Upper lobe of left lung (tissue), 6 donors: ENCODE measurements around the gene TUBB3. TPM values are rescaled to one million over a fixed set of nuclear protein-coding genes. Genes with fewer than 3 reads are reported as not detected.
A peak's percentile ranks its signal among the peaks of the same experiment; 100 is the strongest.

Source experiments
- ATAC-seq, 2 donors: fragments of 200-7000 bp; cut with Tn5 transposase; one replicate each; pipeline ENCODE4 v1.9.1; 2022; ENCODE audit warnings: mild to moderate bottlenecking in 2 of 2, moderate library complexity in 2 of 2; ENCODE audit not compliant: low FRiP score in 2 of 2
- DNase-seq, 2 donors: peaks; one replicate each; pipeline ENCODE4 v3.0.0-alpha.2; 2019 to 2020
- H3K27ac ChIP-seq, 4 donors: fragments of 200-600 bp; sonication (generic); one replicate each; pipeline ENCODE4 v1.5.1; 2016 to 2019
- H3K27me3 ChIP-seq, 4 donors: fragments of 200-600 bp; sonication (generic); one replicate each; pipeline ENCODE4 v1.5.1; 2017 to 2019
- H3K36me3 ChIP-seq, 4 donors: fragments of 200-600 bp; sonication (generic); one replicate each; pipeline ENCODE4 v1.5.1; 2016 to 2019
- H3K4me1 ChIP-seq, 4 donors: fragments of 200-600 bp; sonication (generic); one replicate each; pipeline ENCODE4 v1.5.1; 2018 to 2019
- H3K4me3 ChIP-seq, 4 donors: fragments of 200-600 bp; sonication (generic); one replicate each; pipeline ENCODE4 v1.5.1; 2017 to 2019; ENCODE audit warnings: mild to moderate bottlenecking in 2 of 4, moderate library complexity in 1 of 4
- H3K9me3 ChIP-seq, 4 donors: fragments of 200-600 bp; sonication (generic); one replicate each; pipeline ENCODE4 v1.5.1; 2018 to 2019
- EP300 ChIP-seq, 4 donors: sonication (generic); formaldehyde crosslinking; IDR thresholded peaks; one replicate each; pipeline ENCODE4 v1.5.1; 2017; ENCODE audit warnings: antibody characterized with exemption in 4 of 4, control low read depth in 2 of 4
- POLR2A ChIP-seq, 4 donors: fragments of 450-650 bp; IDR thresholded peaks; one replicate each; pipeline ENCODE4 v1.5.1; 2016 to 2017; ENCODE audit warnings: antibody characterized with exemption in 4 of 4, mild to moderate bottlenecking in 2 of 4
- POLR2AphosphoS5 ChIP-seq, 2 donors: sonication (generic); formaldehyde crosslinking; IDR thresholded peaks; one replicate each; pipeline ENCODE4 v1.5.1; 2017; ENCODE audit warnings: antibody characterized with exemption in 2 of 2
- WGBS, 2 donors: methylation state at CpG; one replicate each; pipeline ENCODE4 v1.1.5; 2017 to 2018; 5-methylcytosine and 5-hydroxymethylcytosine counted together
- total RNA-seq, 6 donors: library from RNA; depleted of rRNA in 4 of 6; stranded (reverse); fragments of >200 nt in 4 of 6; gene quantifications; one replicate each; pipeline versions ENCODE4 v1.1.0 to v1.2.1, GENCODE V29; 2016 to 2021
- TF ChIP-seq, protein P1 (sequence below), 6 experiments: fragments of 450-650 bp in 4 of 6; fragments of 200-600 bp in 2 of 6; sonication (generic) in 2 of 6; IDR thresholded peaks; one replicate each; pipeline ENCODE4 v1.5.1; 2016 to 2019; ENCODE audit warnings: antibody characterized with exemption in 6 of 6
- donor health status: DM: no; HTN: no; CAD: no; lungs with moderate emphysema.
- donor health status: DM: no; HTN: yes; CAD: no; lungs with severe emphysema.

Gene TUBB3
- total RNA-seq, 6 donors from 2014 or later, result 0.33 to 9.2 (median 2.1) TPM; not detected in 1

DNA sequence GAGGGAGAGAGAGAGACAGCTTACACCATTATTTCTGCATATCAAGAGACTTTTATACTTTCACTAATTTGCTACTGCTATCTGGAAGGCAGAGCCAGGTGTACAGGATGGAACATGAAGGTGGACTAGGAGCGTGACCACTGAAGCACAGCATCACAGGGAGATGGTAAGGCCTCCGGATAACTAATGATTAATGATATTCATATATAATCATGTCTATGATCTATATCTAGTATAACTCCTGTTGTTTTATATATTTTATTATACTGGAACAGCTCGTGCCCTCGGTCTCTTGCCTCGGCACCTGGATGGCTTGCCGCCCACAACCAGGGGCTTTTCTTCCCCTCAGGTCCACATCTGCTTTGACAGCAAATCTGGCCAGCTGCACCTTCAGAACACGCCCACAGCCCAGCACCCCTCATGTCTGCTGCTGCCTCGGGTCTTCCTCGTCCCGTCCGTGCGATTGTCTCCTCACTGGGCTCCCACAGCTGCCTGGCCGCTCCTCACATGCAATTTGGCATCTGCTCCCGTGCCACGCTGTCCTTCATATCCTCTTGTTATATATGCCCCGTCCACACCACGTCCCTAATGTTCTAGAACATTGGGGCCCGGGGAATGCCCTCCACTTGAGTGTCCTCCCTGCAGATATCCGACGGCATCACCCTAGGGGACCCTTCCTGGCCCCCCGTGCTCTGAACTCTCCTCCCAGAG is 15.2 kb downstream of the TUBB3 start:
- 79 to 80% methylated on average over 21 of the region's 21 CpGs for WGBS, 2 donors
- ATAC-seq (peak in 1 of 2 donors; percentile 6), DNase-seq (no peak)
- Histone ChIP-seq H3K27me3 (no peaks in the 10 kb centered on the region), H3K27ac (no peak overlapping the region), H3K36me3 (no peaks in the 10 kb centered on the region), H3K9me3 (no peaks in the 10 kb centered on the region), H3K4me3 (no peak overlapping the region), H3K4me1 (no peaks in the 10 kb centered on the region)
- TF ChIP-seq, protein P1, sequence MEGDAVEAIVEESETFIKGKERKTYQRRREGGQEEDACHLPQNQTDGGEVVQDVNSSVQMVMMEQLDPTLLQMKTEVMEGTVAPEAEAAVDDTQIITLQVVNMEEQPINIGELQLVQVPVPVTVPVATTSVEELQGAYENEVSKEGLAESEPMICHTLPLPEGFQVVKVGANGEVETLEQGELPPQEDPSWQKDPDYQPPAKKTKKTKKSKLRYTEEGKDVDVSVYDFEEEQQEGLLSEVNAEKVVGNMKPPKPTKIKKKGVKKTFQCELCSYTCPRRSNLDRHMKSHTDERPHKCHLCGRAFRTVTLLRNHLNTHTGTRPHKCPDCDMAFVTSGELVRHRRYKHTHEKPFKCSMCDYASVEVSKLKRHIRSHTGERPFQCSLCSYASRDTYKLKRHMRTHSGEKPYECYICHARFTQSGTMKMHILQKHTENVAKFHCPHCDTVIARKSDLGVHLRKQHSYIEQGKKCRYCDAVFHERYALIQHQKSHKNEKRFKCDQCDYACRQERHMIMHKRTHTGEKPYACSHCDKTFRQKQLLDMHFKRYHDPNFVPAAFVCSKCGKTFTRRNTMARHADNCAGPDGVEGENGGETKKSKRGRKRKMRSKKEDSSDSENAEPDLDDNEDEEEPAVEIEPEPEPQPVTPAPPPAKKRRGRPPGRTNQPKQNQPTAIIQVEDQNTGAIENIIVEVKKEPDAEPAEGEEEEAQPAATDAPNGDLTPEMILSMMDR (IDR thresholded peaks at IDR 0.05), result no peak
- TF ChIP-seq POLR2AphosphoS5 (IDR thresholded peaks at IDR 0.05), result no peak
- no peak for TF ChIP-seq POLR2A (IDR thresholded peaks at IDR 0.05)
- no peak for TF ChIP-seq EP300 (IDR thresholded peaks at IDR 0.05)

DNA sequence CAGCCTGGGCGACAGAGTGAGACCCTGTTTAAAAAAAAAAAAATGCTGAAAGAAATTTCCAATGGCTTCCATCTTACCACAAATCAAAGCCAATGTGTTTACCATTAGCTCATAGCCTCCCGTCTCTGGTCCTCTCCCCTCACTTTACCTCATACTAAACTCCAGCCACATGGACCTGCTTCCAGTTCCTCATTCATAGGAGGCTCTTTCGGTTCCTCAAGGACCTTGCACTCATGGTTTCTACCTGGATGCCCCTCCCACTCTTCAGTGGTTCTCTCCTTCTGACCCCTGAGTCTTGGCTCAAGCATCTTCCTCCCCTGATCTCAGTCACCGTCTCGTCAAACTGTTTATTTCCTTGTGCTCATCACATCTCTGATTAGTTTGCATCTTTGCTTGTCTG is 21.6 kb downstream of the TUBB3 start:
- Histone ChIP-seq H3K36me3 (no peaks in the 10 kb centered on the region), H3K27me3 (no peaks in the 10 kb centered on the region), H3K27ac (no peak overlapping the region), H3K9me3 (no peaks in the 10 kb centered on the region), H3K4me3 (no peak overlapping the region), H3K4me1 (peaks cover 7 to 21% (median 18%) of the 10 kb centered on the region in 4 donors)
- no peak for TF ChIP-seq POLR2A (IDR thresholded peaks at IDR 0.05)
- TF ChIP-seq, protein P1 (IDR thresholded peaks at IDR 0.05), result no peak
- no peak for TF ChIP-seq EP300 (IDR thresholded peaks at IDR 0.05)
- no peak for TF ChIP-seq POLR2AphosphoS5 (IDR thresholded peaks at IDR 0.05)
- 58 to 61% methylated on average over 5 of the region's 5 CpGs for WGBS, 2 donors
- ATAC-seq (no peak), DNase-seq (no peak)

DNA sequence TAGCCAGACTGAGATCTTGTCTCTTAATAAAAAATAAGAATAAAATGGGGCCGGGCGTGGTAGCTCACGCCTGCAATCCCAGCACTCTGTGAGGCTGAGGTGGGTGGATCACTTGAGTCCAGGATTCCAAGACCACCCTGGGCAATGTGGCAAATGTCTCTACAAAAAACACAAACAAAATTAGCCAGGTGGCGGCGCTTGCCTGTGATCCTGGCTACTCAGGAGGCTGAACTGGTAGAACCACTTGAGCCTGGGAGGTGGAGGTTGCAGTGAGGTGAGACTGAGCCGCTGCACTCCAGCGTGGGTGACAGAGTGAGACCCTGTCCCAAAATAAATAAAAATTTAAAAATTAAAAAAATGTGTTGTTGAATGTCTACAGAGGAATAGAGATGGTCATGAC is 22.5 kb downstream of the TUBB3 start:
- ATAC-seq (no peak), DNase-seq (peak in 1 of 2 donors; percentile 72)
- Histone ChIP-seq H3K27ac (no peak overlapping the region), H3K4me1 (peaks cover 9 to 25% (median 19%) of the 10 kb centered on the region in 4 donors), H3K27me3 (no peaks in the 10 kb centered on the region), H3K36me3 (no peaks in the 10 kb centered on the region), H3K4me3 (no peak overlapping the region), H3K9me3 (no peaks in the 10 kb centered on the region)
- no peak for TF ChIP-seq POLR2A (IDR thresholded peaks at IDR 0.05)
- TF ChIP-seq, protein P1 (IDR thresholded peaks at IDR 0.05), result peak in 1 of 6 experiments; percentile 5
- WGBS, 2 donors, result 54 to 66% methylated on average over 7 of the region's 7 CpGs

DNA sequence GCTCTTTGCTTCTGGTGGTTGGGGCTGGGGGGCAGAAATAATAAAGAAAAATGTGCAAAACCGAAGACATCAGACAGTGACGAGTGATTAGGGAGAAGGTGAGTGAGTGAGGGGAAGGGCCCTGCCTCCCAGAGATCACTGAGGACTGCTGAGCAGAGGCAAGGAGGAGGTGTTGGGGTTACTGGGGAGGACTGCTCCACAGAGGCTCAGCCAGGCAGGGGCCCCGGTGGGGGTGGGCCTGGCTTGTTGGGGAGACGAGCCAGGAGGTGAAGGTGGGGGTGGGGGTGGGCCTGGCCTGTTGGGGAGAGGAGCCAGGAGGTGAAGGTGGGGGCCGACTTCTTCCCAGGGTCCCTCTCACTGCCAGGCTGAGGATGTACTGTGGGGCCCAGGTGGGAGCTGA is 23.4 kb downstream of the TUBB3 start:
- H3K27me3 ChIP-seq, result no peaks in the 10 kb centered on the region
- H3K9me3 ChIP-seq, result no peaks in the 10 kb centered on the region
- no peak overlapping the region for H3K4me3 ChIP-seq
- H3K36me3 ChIP-seq, result no peaks in the 10 kb centered on the region
- TF ChIP-seq, protein P1 (IDR thresholded peaks at IDR 0.05), result no peak
- TF ChIP-seq POLR2A (IDR thresholded peaks at IDR 0.05) (no peak), POLR2AphosphoS5 (IDR thresholded peaks at IDR 0.05) (no peak), EP300 (IDR thresholded peaks at IDR 0.05) (no peak)
- WGBS, 2 donors, result 73 to 83% methylated on average over 5 of the region's 5 CpGs
- no peak overlapping the region for H3K27ac ChIP-seq
- DNase-seq, result no peak
- ATAC-seq, result no peak
- peaks cover 9 to 25% (median 19%) of the 10 kb centered on the region in 4 donors for H3K4me1 ChIP-seq
